H9 (cell line): Measurements from ENCODE around the gene IRF2. TPM values are rescaled to one million over a fixed set of nuclear protein-coding genes. Genes with fewer than 3 reads are reported as not detected.

Experiments
- DNase-seq: peaks from one replicate; pipeline ENCODE4 v3.0.0-alpha.2; 2017
- H2AFZ ChIP-seq: one replicate; pipeline ENCODE4 v1.6.1; 2013; ENCODE audit warnings: mild to moderate bottlenecking, low read length, control low read depth, moderate library complexity
- H2AK5ac ChIP-seq: 2 replicates; pipeline ENCODE4 v1.6.1; 2013; ENCODE audit warnings: low read length, control low read depth, mixed read lengths; ENCODE audit not compliant: insufficient read length
- H2BK120ac ChIP-seq: one replicate; pipeline ENCODE4 v1.6.1; 2013; ENCODE audit warnings: low read depth, mild to moderate bottlenecking, low read length, control low read depth, inconsistent platforms; ENCODE audit not compliant: poor library complexity, severe bottlenecking
- H2BK12ac ChIP-seq: 2 replicates; pipeline ENCODE4 v1.6.1; 2013; ENCODE audit warnings: low read length, control low read depth, mixed read lengths, low read depth; ENCODE audit not compliant: insufficient read length
- H2BK15ac ChIP-seq: 2 replicates; pipeline ENCODE4 v1.6.1; 2013; ENCODE audit warnings: low read depth, low read length, control low read depth
- H2BK20ac ChIP-seq: one replicate; pipeline ENCODE4 v1.6.1; 2013; ENCODE audit warnings: low read depth, mild to moderate bottlenecking, low read length, control low read depth, inconsistent platforms; ENCODE audit not compliant: poor library complexity, severe bottlenecking
- H2BK5ac ChIP-seq: 2 replicates; pipeline ENCODE4 v1.6.1; 2013; ENCODE audit warnings: low read length, control low read depth, mixed read lengths; ENCODE audit not compliant: insufficient read length
- H3K14ac ChIP-seq: 2 replicates; pipeline ENCODE4 v1.6.1; 2013; ENCODE audit warnings: low read length, control low read depth; ENCODE audit not compliant: insufficient read depth
- H3K18ac ChIP-seq: 2 replicates; pipeline ENCODE4 v1.6.1; 2013; ENCODE audit warnings: low read depth, mild to moderate bottlenecking, mixed read lengths, low read length, control low read depth; ENCODE audit not compliant: insufficient read length
- H3K23ac ChIP-seq: 2 replicates; pipeline ENCODE4 v1.6.1; 2013; ENCODE audit warnings: low read length, control low read depth, mixed read lengths, low read depth; ENCODE audit not compliant: insufficient read length
- H3K23me2 ChIP-seq: 2 replicates; pipeline ENCODE4 v1.6.1; 2013; ENCODE audit warnings: low read depth, mild to moderate bottlenecking, mixed read lengths, low read length, control low read depth; ENCODE audit not compliant: insufficient read length, poor library complexity, severe bottlenecking
- H3K27ac ChIP-seq: 2 replicates; pipeline ENCODE4 v1.5.1; 2013; ENCODE audit warnings: low read length, control low read depth, mixed read lengths, low read depth; ENCODE audit not compliant: insufficient read length
- H3K27me3 ChIP-seq: 2 replicates; pipeline ENCODE4 v1.6.1; 2013; ENCODE audit warnings: low read length, control low read depth, inconsistent platforms; ENCODE audit not compliant: insufficient read depth
- H3K4ac ChIP-seq: 2 replicates; pipeline ENCODE4 v1.6.1; 2013; ENCODE audit warnings: low read depth, mild to moderate bottlenecking, control low read depth, inconsistent platforms, low read length, moderate library complexity
- H3K4me1 ChIP-seq: 2 replicates; pipeline ENCODE4 v1.6.1; 2013; ENCODE audit warnings: low read length, control low read depth, inconsistent platforms; ENCODE audit not compliant: insufficient read depth
- H3K4me2 ChIP-seq: 2 replicates; pipeline ENCODE4 v1.6.1; 2013; ENCODE audit warnings: low read length, control low read depth, mixed read lengths; ENCODE audit not compliant: insufficient read length, insufficient read depth
- H3K56ac ChIP-seq: 2 replicates; pipeline ENCODE4 v1.6.1; 2013; ENCODE audit warnings: low read depth, mild to moderate bottlenecking, mixed read lengths, low read length, control low read depth; ENCODE audit not compliant: insufficient read length
- H3K79me1 ChIP-seq: 2 replicates; pipeline ENCODE4 v1.6.1; 2013; ENCODE audit warnings: low read depth, mild to moderate bottlenecking, moderate library complexity, low read length, control low read depth, inconsistent platforms; ENCODE audit not compliant: insufficient read depth, poor library complexity, severe bottlenecking
- H3K79me2 ChIP-seq: 2 replicates; pipeline ENCODE4 v1.6.1; 2013; ENCODE audit warnings: low read length, control low read depth, inconsistent platforms; ENCODE audit not compliant: insufficient read depth
- H3K9ac ChIP-seq: 2 replicates; pipeline ENCODE4 v1.6.1; 2013; ENCODE audit warnings: low read length, control low read depth, mixed read lengths; ENCODE audit not compliant: insufficient read length; ENCODE audit errors: extremely low read depth
- H3K9me3 ChIP-seq: one replicate; pipeline ENCODE4 v1.6.1; 2013; ENCODE audit warnings: low read depth, low read length, inconsistent platforms; ENCODE audit not compliant: control insufficient read depth
- H3T11ph ChIP-seq: one replicate; pipeline ENCODE4 v1.6.1; 2013; ENCODE audit warnings: mild to moderate bottlenecking, low read length, control low read depth, inconsistent platforms
- H4K20me1 ChIP-seq: one replicate; pipeline ENCODE4 v1.6.1; 2013; ENCODE audit not compliant: control insufficient read depth, insufficient read length, insufficient read depth
- H4K5ac ChIP-seq: 2 replicates; pipeline ENCODE4 v1.6.1; 2013; ENCODE audit warnings: low read depth, mild to moderate bottlenecking, mixed read lengths, low read length, control low read depth; ENCODE audit not compliant: insufficient read length
- H4K8ac ChIP-seq: replicated peaks from 2 replicates; pipeline ENCODE4 v1.6.1; 2013; ENCODE audit warnings: low read length, control low read depth, mixed read lengths, low read depth; ENCODE audit not compliant: insufficient read length
- H4K91ac ChIP-seq: 2 replicates; pipeline ENCODE4 v1.6.1; 2013; ENCODE audit warnings: low read depth, mild to moderate bottlenecking, moderate library complexity, mixed read lengths, low read length, control low read depth; ENCODE audit not compliant: insufficient read length
- H3K27ac Mint-ChIP-seq, 3 experiments: 2 replicates in 2 of 3; 3 replicates in 1 of 3; pipeline ENCODE4 v1.8.0; 2020 to 2021; ENCODE audit warnings: mixed read lengths in 3 of 3, mild to moderate bottlenecking in 1 of 3, moderate library complexity in 1 of 3
- H3K27me3 Mint-ChIP-seq: 2 replicates; pipeline ENCODE4 v1.8.0; 2021; ENCODE audit warnings: low read depth, mild to moderate bottlenecking, moderate library complexity, mixed read lengths
- H3K36me3 Mint-ChIP-seq, 3 experiments: 2 replicates in 2 of 3; 3 replicates in 1 of 3; pipeline ENCODE4 v1.8.0; 2020 to 2021; ENCODE audit warnings: low read depth in 3 of 3, mixed read lengths in 3 of 3; ENCODE audit not compliant: insufficient read depth in 1 of 3
- H3K4me1 Mint-ChIP-seq, 2 experiments: 2 replicates each; pipeline ENCODE4 v1.8.0; 2020; ENCODE audit warnings: mixed read lengths in 2 of 2
- H3K4me3 Mint-ChIP-seq, 2 experiments: 2 replicates in 1 of 2; 3 replicates in 1 of 2; pipeline ENCODE4 v1.8.0; 2020 to 2021; ENCODE audit warnings: mild to moderate bottlenecking in 2 of 2, mixed read lengths in 2 of 2, moderate library complexity in 1 of 2
- H3K9me3 Mint-ChIP-seq, 2 experiments: 2 replicates in 1 of 2; 3 replicates in 1 of 2; pipeline ENCODE4 v1.8.0; 2020; ENCODE audit warnings: mild to moderate bottlenecking in 2 of 2, mixed read lengths in 2 of 2, moderate library complexity in 1 of 2
- WGBS: extraction: QIAGEN DNeasy Blood & Tissue Kit; methylation state at CpG from one replicate; pipeline ENCODE4 v1.1.7; 2013; ENCODE audit warnings: missing lambda C conversion rate, low lambda C conversion rate, mixed read lengths; ENCODE audit not compliant: insufficient read length; ENCODE audit errors: extremely low coverage; 5-methylcytosine and 5-hydroxymethylcytosine counted together
- total RNA-seq: library from RNA; stranded (reverse); gene quantifications from 2 replicates; pipeline ENCODE4 v1.2.1, GENCODE V29; 2021
- TF ChIP-seq, protein P1 (sequence below): fragments of 200-600 bp; sonication (generic); conservative IDR thresholded peaks from 3 replicates; pipeline ENCODE4 v1.8.0; 2021; ENCODE audit warnings: antibody characterized with exemption, mild to moderate bottlenecking

The IRF2 gene
- total RNA-seq, 1 experiment from 2014 or later, result 13.5 TPM

DNA sequence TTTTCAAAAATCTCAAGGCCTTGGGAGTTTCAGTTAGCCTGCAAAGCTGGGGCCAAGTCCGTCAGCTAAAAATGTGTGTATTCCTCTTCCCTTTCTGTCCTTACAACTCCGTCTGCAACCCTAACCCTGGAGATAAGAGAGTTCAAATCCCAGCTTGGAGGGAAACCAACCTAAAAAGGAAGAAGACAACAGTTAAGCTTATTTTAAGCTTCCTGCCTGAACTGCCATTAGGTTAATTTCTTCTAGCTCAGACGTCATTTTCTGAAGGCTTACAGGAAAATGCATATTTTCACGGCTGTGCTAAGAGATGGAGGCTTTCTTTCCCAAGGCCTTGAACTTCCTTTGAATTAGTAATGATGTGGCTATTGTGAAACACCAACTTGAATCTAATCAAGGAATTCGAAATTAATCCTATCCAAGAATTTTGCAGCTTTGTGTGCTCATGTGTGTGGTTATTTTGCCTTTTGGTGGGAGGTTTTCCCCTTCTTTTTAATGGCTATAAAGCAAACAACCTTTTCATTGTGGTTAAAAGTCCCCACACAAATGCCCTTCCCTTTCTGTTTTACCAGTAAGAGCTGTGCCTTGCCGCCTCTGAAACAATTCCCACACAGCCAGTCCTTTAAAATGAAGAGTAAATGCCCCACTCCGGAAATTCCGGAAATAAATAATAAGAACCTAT is 103.5 kb downstream of the IRF2 start:
- H3K27ac ChIP-seq, result no peak overlapping the region
- H2BK12ac ChIP-seq, result no peak overlapping the region
- no peaks in the 10 kb centered on the region for H4K20me1 ChIP-seq
- no peak overlapping the region for H3T11ph ChIP-seq
- H2AFZ ChIP-seq, result no peak overlapping the region
- H2BK20ac ChIP-seq, result no peak overlapping the region
- Mint-ChIP-seq H3K27me3 (no peaks in the 10 kb centered on the region), H3K4me1 (peaks cover 4 to 9% of the 10 kb centered on the region in 2 experiments), H3K9me3 (no peaks in the 10 kb centered on the region; a peak in 1 of 5 replicates), H3K36me3 (peaks cover 0 to 1% (median 0%) of the 10 kb centered on the region in 3 experiments; a peak in 1 of 7 replicates), H3K27ac (peak overlapping the region in 2 of 3 experiments; percentile 25 to 59; a peak in 2 of 7 replicates), H3K4me3 (no peak overlapping the region)
- no peak overlapping the region for H3K4me2 ChIP-seq
- H2BK5ac ChIP-seq, result no peak overlapping the region
- no peaks in the 10 kb centered on the region for H3K9me3 ChIP-seq
- H2BK120ac ChIP-seq, result no peak overlapping the region
- H3K27me3 ChIP-seq, result no peaks in the 10 kb centered on the region
- H4K8ac ChIP-seq, result no peak overlapping the region
- no peaks in the 10 kb centered on the region for H3K79me1 ChIP-seq
- no peak overlapping the region for H3K23ac ChIP-seq
- H3K56ac ChIP-seq, result no peak overlapping the region
- no peaks in the 10 kb centered on the region for H3K23me2 ChIP-seq
- no peak overlapping the region for H2AK5ac ChIP-seq
- H3K18ac ChIP-seq, result no peak overlapping the region
- WGBS, result no CpG with 5 or more reads among the region's 8 CpGs
- H3K9ac ChIP-seq, result no peak overlapping the region
- no peaks in the 10 kb centered on the region for H3K79me2 ChIP-seq
- no peak overlapping the region for H3K14ac ChIP-seq
- H3K4ac ChIP-seq, result no peak overlapping the region
- H4K5ac ChIP-seq, result no peak overlapping the region
- H4K91ac ChIP-seq, result no peak overlapping the region
- H2BK15ac ChIP-seq, result no peak overlapping the region
- no peak for DNase-seq
- TF ChIP-seq, protein P1, sequence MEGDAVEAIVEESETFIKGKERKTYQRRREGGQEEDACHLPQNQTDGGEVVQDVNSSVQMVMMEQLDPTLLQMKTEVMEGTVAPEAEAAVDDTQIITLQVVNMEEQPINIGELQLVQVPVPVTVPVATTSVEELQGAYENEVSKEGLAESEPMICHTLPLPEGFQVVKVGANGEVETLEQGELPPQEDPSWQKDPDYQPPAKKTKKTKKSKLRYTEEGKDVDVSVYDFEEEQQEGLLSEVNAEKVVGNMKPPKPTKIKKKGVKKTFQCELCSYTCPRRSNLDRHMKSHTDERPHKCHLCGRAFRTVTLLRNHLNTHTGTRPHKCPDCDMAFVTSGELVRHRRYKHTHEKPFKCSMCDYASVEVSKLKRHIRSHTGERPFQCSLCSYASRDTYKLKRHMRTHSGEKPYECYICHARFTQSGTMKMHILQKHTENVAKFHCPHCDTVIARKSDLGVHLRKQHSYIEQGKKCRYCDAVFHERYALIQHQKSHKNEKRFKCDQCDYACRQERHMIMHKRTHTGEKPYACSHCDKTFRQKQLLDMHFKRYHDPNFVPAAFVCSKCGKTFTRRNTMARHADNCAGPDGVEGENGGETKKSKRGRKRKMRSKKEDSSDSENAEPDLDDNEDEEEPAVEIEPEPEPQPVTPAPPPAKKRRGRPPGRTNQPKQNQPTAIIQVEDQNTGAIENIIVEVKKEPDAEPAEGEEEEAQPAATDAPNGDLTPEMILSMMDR, result no peak
- H3K4me1 ChIP-seq, result peaks cover 3% of the 10 kb centered on the region; the same call in 1 of the 2 replicates
